MM.1S (cell line): Measurements from ENCODE around the gene GALNT9.

Experiments used
- EZH2 ChIP-seq: fragments of 300-600 bp; sonication (generic); optimal IDR thresholded peaks from 2 replicates; pipeline ENCODE3; 2017; ENCODE audit warnings: low read depth, mild to moderate bottlenecking, antibody characterized with exemption, low read length, mixed read lengths
- EZH2phosphoT487 ChIP-seq: fragments of 300-600 bp; sonication (generic); IDR thresholded peaks from 2 replicates; pipeline ENCODE4 v1.6.1; 2018; ENCODE audit warnings: antibody characterized with exemption, low read length

DNA sequence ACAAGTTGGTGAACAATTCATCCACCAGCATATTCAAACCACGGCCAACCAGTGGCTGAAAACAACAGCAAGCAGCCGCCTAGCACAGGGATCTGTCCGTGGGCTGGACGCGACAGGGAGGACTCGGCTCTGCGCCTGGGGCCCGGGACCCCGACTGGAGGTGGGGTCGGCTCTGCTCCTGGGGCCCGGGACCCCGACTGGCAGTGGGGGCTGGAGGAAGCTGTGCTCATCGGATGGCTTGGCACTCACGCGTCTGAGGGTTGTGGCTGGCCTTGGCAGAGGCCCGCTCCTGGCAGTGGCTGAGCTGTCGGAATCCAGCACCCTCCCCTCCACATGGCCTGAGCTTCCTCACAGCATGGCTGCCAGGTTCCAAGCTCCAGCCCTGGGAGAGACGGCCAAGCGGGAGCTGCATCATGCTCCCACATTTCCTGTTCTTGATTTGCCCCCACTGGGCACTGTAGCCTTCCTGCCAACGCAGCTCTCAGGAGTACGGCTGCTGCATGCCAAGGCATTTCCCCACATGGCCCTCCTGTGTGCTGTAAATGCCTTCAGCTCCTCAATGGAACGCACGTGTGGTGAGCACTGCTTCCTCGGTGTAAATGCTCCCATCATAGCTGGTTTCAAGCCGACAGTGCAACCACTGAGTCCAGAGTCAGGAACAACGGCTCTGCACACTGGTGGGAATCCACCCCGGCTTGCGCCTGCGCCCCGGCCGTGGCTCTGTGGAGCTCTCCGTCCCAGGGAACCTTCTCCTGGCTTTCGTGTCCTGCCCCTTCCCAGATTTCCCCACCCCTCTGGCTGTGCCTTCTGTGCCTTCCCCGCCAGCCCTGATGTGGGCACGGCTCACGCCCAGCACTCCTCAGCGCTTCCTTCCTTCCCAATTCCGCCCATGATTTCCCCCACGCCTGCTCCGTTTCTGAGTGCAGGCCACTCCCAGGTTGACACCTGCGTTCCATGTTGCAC is 7.3 kb upstream of the GALNT9 start:
- TF ChIP-seq EZH2 (no peak), EZH2phosphoT487 (no peak)
